C4-2B (cell line): ENCODE measurements around the gene PELI2.

Experiments
- H3K27ac ChIP-seq: fragments of 450-650 bp; 2 replicates; pipeline ENCODE4 v1.5.1; 2017
- CTCF ChIP-seq: fragments of 450-650 bp; conservative IDR thresholded peaks from 2 replicates; pipeline ENCODE4 v1.5.1; 2017; ENCODE audit warnings: mild to moderate bottlenecking
- ZFX ChIP-seq: fragments of 450-650 bp; IDR thresholded peaks from 2 replicates; pipeline ENCODE4 v1.6.1; 2017

PELI2 gene

GRCh38 chr14:56088941-56089340 lies 29.3 kb upstream of the PELI2 start:
- TF ChIP-seq CTCF = no peak
- no peak for TF ChIP-seq ZFX
- H3K27ac ChIP-seq = no peak overlapping the region

GRCh38 chr14:56092763-56093162 lies 25.4 kb upstream of the PELI2 start:
- TF ChIP-seq CTCF = no peak
- TF ChIP-seq ZFX = no peak
- no peak overlapping the region for H3K27ac ChIP-seq

GRCh38 chr14:56094076-56094475 lies 24.1 kb upstream of the PELI2 start:
- no peak overlapping the region for H3K27ac ChIP-seq
- no peak for TF ChIP-seq CTCF
- TF ChIP-seq ZFX = no peak

- TF ChIP-seq ZFX (no peak), CTCF (no peak)
- H3K27ac ChIP-seq = no peak overlapping the region
Measured at GRCh38 chr14:56098021-56098420, 20.2 kb upstream of the PELI2 start.

- H3K27ac ChIP-seq = no peak overlapping the region
- TF ChIP-seq CTCF = no peak
- no peak for TF ChIP-seq ZFX
Measured at GRCh38 chr14:56099081-56099797, 19.0 kb upstream of the PELI2 start.

- TF ChIP-seq ZFX (no peak), CTCF (no peak)
- H3K27ac ChIP-seq = no peak overlapping the region
Measured at GRCh38 chr14:56100556-56100955, 17.7 kb upstream of the PELI2 start.

GRCh38 chr14:56102941-56103340 lies 15.3 kb upstream of the PELI2 start:
- no peak overlapping the region for H3K27ac ChIP-seq
- TF ChIP-seq CTCF (no peak), ZFX (no peak)
